B cell (primary cell): ENCODE measurements around the gene DYNC1I1. TPM values are rescaled to one million over a fixed set of nuclear protein-coding genes. Genes with fewer than 3 reads are reported as not detected.

ENCODE experiments used
- ATAC-seq: fragments of 200-7000 bp; cut with Tn5 transposase; one replicate; pipeline ENCODE4 v1.10.0; 2021; ENCODE audit warnings: low read depth, mild to moderate bottlenecking, moderate number of reproducible peaks, moderate library complexity
- CTCF ChIA-PET: fragments of 350-600 bp; sonication (Branson Sonifier 250); formaldehyde crosslinking; loops from one replicate; lab custom pipeline; 2021; ENCODE audit warnings: antibody characterized with exemption, inconsistent platforms; lab: Charles Lee
- POLR2A ChIA-PET: fragments of 350-600 bp; sonication (Branson Sonifier 250); formaldehyde crosslinking; loops from one replicate; lab custom pipeline; 2021; ENCODE audit warnings: antibody characterized with exemption; lab: Charles Lee
- DNase-seq: peaks from one replicate; pipeline ENCODE4 v3.0.0; 2013
- H2AFZ ChIP-seq: 2 replicates; pipeline ENCODE4 v1.6.1; 2012; ENCODE audit warnings: mild to moderate bottlenecking, low read depth, low read length; ENCODE audit not compliant: insufficient read depth, poor library complexity, severe bottlenecking
- H3K27ac ChIP-seq, 2 donors: 1 replicate in 1 of 2; 2 replicates in 1 of 2; pipeline ENCODE4 v1.5.1; 2012 to 2013; ENCODE audit warnings: low read length in 2 of 2, mild to moderate bottlenecking in 2 of 2, moderate library complexity in 1 of 2
- H3K27me3 ChIP-seq, 4 experiments: fragments of 200-600 bp in 1 of 4; sonication (generic) in 1 of 4; replicated peaks in 1 of 4; 1 replicate in 2 of 4; 2 replicates in 2 of 4; pipeline versions ENCODE4 v1.6.1 to v1.7.0; 2013 to 2016; ENCODE audit warnings: low read length in 3 of 4, mild to moderate bottlenecking in 2 of 4, mixed read lengths in 1 of 4, moderate library complexity in 1 of 4; ENCODE audit not compliant: insufficient read depth in 4 of 4, control insufficient read depth in 3 of 4; ENCODE audit errors: control extremely low read depth in 1 of 4
- H3K36me3 ChIP-seq, 2 experiments: replicated peaks in 1 of 2; 1 replicate in 1 of 2; 2 replicates in 1 of 2; pipeline versions ENCODE4 v1.6.1 to v1.7.1; 2013; ENCODE audit warnings: low read length in 1 of 2; ENCODE audit not compliant: insufficient read depth in 2 of 2, control insufficient read depth in 1 of 2; ENCODE audit errors: control extremely low read depth in 1 of 2, extremely low read depth in 1 of 2
- H3K4me1 ChIP-seq, 2 donors: fragments of 200-600 bp in 1 of 2; sonication (generic) in 1 of 2; 1 replicate in 1 of 2; 2 replicates in 1 of 2; pipeline versions ENCODE4 v1.5.1 to v1.6.1; 2013 to 2017; ENCODE audit warnings: low read length in 2 of 2; ENCODE audit not compliant: control insufficient read depth in 2 of 2, insufficient read depth in 2 of 2
- H3K4me2 ChIP-seq: replicated peaks from 2 replicates; pipeline ENCODE3; 2012; ENCODE audit warnings: mild to moderate bottlenecking, low read depth, low read length; ENCODE audit not compliant: poor library complexity, severe bottlenecking
- H3K4me3 ChIP-seq, 5 experiments: fragments of 200-600 bp in 1 of 5; sonication (generic) in 1 of 5; 1 replicate in 3 of 5; 2 replicates in 2 of 5; pipeline versions ENCODE4 v1.5.1 to v1.7.0; 2011 to 2016; ENCODE audit warnings: low read length in 4 of 5, mild to moderate bottlenecking in 4 of 5, low read depth in 2 of 5, control low read depth in 1 of 5, moderate library complexity in 1 of 5; ENCODE audit not compliant: insufficient read depth in 1 of 5; ENCODE audit errors: control extremely low read depth in 1 of 5, extremely low read depth in 1 of 5
- H3K79me2 ChIP-seq: fragments of 200-600 bp; sonication (generic); one replicate; pipeline ENCODE4 v1.6.0; 2016; ENCODE audit warnings: low read length; ENCODE audit not compliant: control insufficient read depth, insufficient read depth
- H3K9ac ChIP-seq: fragments of 200-600 bp; sonication (generic); 2 replicates; pipeline ENCODE4 v1.6.1; 2017; ENCODE audit warnings: mild to moderate bottlenecking, low read length, moderate library complexity
- H3K9me3 ChIP-seq, 3 donors: one replicate each; pipeline versions ENCODE4 v1.6.1 to v1.7.1; 2013; ENCODE audit warnings: low read length in 2 of 3; ENCODE audit not compliant: control insufficient read depth in 2 of 3, insufficient read depth in 1 of 3; ENCODE audit errors: control extremely low read depth in 1 of 3
- H4K20me1 ChIP-seq: 2 replicates; pipeline ENCODE4 v1.6.0; 2012; ENCODE audit warnings: mild to moderate bottlenecking, low read length; ENCODE audit not compliant: insufficient read depth, control insufficient read depth, poor library complexity, severe bottlenecking
- H3K27ac Mint-ChIP-seq: one replicate; pipeline ENCODE4 v1.8.0; 2021; ENCODE audit warnings: mixed read lengths
- H3K27me3 Mint-ChIP-seq: one replicate; pipeline ENCODE4 v1.8.0; 2021; ENCODE audit warnings: mixed read lengths
- H3K4me1 Mint-ChIP-seq: one replicate; pipeline ENCODE4 v1.8.0; 2021; ENCODE audit warnings: mixed read lengths
- H3K4me3 Mint-ChIP-seq: one replicate; pipeline ENCODE4 v1.8.0; 2021; ENCODE audit warnings: mixed read lengths
- H3K9me3 Mint-ChIP-seq: one replicate; pipeline ENCODE4 v1.8.0; 2022; ENCODE audit warnings: mixed read lengths; ENCODE audit not compliant: insufficient read depth
- CTCF ChIP-seq: fragments of 200-600 bp; IDR thresholded peaks from one replicate; pipeline ENCODE4 v1.8.0; 2022; ENCODE audit warnings: antibody characterized with exemption, mild to moderate bottlenecking
- EZH2 ChIP-seq: IDR thresholded peaks from 2 replicates; pipeline ENCODE4 v1.6.1; 2012; ENCODE audit warnings: borderline replicate concordance, low read depth, mild to moderate bottlenecking, moderate library complexity, low read length; ENCODE audit not compliant: insufficient read depth, poor library complexity, severe bottlenecking
- WGBS: methylation state at CpG from one replicate; pipeline ENCODE4 v1.1.5; 2013; ENCODE audit warnings: missing lambda C conversion rate; ENCODE audit not compliant: insufficient coverage; 5-methylcytosine and 5-hydroxymethylcytosine counted together
- intact Hi-C: fragments of 100-400 bp; cut with micrococcal nuclease; formaldehyde crosslinking; loops from one replicate; pipeline ENCODE4 v1.10.0; 2022
- polyA plus RNA-seq: library from polyadenylated mRNA; depleted of rRNA; stranded (reverse); fragments of >200 nt; gene quantifications from 2 replicates; pipeline ENCODE4 v1.2.3, GENCODE V29; 2012
- total RNA-seq, 2 donors: library from RNA; stranded (reverse); fragments of 120-200 nt in 1 of 2; gene quantifications; 1 replicate in 1 of 2; 2 replicates in 1 of 2; pipeline versions ENCODE4 v1.2.3 to v1.2.4, GENCODE V29; 2013 to 2022

DYNC1I1 gene
- total and polyA plus RNA-seq, 2 donors (not counting 1 experiment from before 2014, with no cell fraction given): not detected

GRCh38 chr7:95784796-95785195 lies 12.4 kb downstream of the DYNC1I1 start:
- ChIA-PET POLR2A (no interaction called here), CTCF (no interaction called here)
- Mint-ChIP-seq H3K27me3 (peaks cover 36% of the 10 kb centered on the region), H3K4me3 (no peak overlapping the region), H3K27ac (no peak overlapping the region), H3K4me1 (no peaks in the 10 kb centered on the region), H3K9me3 (no peaks in the 10 kb centered on the region)
- ATAC-seq (no peak), DNase-seq (no peak)
- H4K20me1 ChIP-seq: no peaks in the 10 kb centered on the region
- no peaks in the 10 kb centered on the region for H3K4me1 ChIP-seq
- H3K27ac ChIP-seq: no peak overlapping the region
- peaks cover 0 to 6% (median 3%) of the 10 kb centered on the region in 4 experiments for H3K27me3 ChIP-seq
- H2AFZ ChIP-seq: no peak overlapping the region
- H3K9ac ChIP-seq: no peak overlapping the region
- no peaks in the 10 kb centered on the region for H3K36me3 ChIP-seq
- H3K9me3 ChIP-seq: peaks cover 0 to 4% (median 0%) of the 10 kb centered on the region in 3 donors
- no peak overlapping the region for H3K4me3 ChIP-seq
- H3K79me2 ChIP-seq: no peaks in the 10 kb centered on the region
- no peak overlapping the region for H3K4me2 ChIP-seq
- intact Hi-C loops: no loop called here
- TF ChIP-seq CTCF (no peak), EZH2 (no peak)

DNA sequence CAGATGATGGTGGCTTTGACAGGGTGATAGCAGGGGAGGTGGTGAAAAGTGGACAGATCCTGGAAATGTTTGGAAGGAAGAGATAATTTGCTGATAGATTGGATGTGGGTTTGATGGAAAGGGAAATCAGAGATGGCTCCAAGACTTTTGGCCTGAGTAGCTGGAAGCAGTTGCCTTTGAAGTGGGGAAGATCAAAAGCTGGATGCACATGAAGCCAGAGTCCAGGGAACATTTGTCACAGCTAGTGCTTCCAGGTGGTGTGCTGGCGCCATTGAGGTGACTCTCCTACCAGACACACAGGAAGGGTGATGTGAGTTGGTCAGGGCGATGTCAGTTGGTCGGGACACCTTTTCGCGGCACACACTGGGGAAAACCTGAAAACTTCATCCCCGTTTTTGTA lies 15.9 kb downstream of the DYNC1I1 start:
- Mint-ChIP-seq H3K4me1 (no peaks in the 10 kb centered on the region), H3K4me3 (no peak overlapping the region), H3K27me3 (peaks cover 27% of the 10 kb centered on the region), H3K9me3 (no peaks in the 10 kb centered on the region), H3K27ac (no peak overlapping the region)
- Histone ChIP-seq H3K9ac (no peak overlapping the region), H3K27ac (no peak overlapping the region), H3K27me3 (peaks cover 0 to 6% (median 0%) of the 10 kb centered on the region in 4 experiments), H3K36me3 (no peaks in the 10 kb centered on the region), H4K20me1 (no peaks in the 10 kb centered on the region), H3K9me3 (no peaks in the 10 kb centered on the region), H3K4me1 (no peaks in the 10 kb centered on the region), H3K4me2 (no peak overlapping the region), H2AFZ (no peak overlapping the region), H3K79me2 (no peaks in the 10 kb centered on the region), H3K4me3 (no peak overlapping the region)
- ChIA-PET CTCF (no interaction called here), POLR2A (no interaction called here)
- no CpG with 5 or more reads among the region's 6 CpGs for WGBS
- no peak for DNase-seq
- TF ChIP-seq CTCF: no peak
- TF ChIP-seq EZH2: no peak
- intact Hi-C loops: no loop called here
- ATAC-seq: no peak
